Posterior vena cava (tissue), 2 donors: ENCODE measurements around the gene RBM28. TPM values are rescaled to one million over a fixed set of nuclear protein-coding genes. Genes with fewer than 3 reads are reported as not detected.
"Not testable (repeated sequence)": the region's sequence is repeated elsewhere in the genome, so short reads cannot be mapped to it uniquely, and the experiment has no call there.

Experiments
- DNase-seq: peaks from one replicate; pipeline ENCODE4 v3.0.0-alpha.2; 2020; ENCODE audit warnings: low spot score
- intact Hi-C, 2 donors: fragments of 100-400 bp; cut with DNase I; formaldehyde crosslinking; loops; one replicate each; pipeline versions ENCODE4 v1.14.1 to v1.14.2; 2022 to 2023
- total RNA-seq, 2 donors: library from RNA; stranded (reverse); fragmentation: NEBNext Ultra II Directional; extraction: Animal tissue kit (Norgen Biotek cat#: 25700); gene quantifications; one replicate each; pipeline ENCODE4 v1.2.1, GENCODE V29; 2021
- donor health status: DM: yes; HTN: yes; CAD: no.
- donor health status: DM: yes; HTN: yes; CAD: no.

RBM28 gene
- total RNA-seq, 2 donors from 2014 or later: 32.9 to 33.9 TPM

DNA sequence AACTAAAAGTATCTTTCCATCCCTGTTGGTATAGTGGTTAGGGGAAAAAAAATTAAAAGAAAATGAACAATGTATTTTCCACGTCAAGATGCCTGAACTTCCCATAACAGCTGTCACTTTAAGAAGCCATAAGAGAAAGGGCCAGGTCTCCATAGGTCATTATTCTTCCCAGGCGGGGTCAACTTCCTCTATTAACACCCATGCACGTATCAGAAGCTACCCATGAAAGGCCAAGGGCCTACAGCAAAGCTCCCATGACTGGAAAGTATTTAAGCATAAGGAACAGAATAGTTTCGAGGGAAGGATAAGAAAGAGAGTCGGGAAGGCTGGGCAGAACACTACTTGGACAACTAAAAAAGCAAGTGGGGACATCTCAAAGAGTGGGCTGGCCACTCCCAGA, 40.1 kb downstream of the RBM28 start:
- no peak for DNase-seq
- intact Hi-C loops: no loop called here

- intact Hi-C loops: no loop called here
- no peak for DNase-seq
These were observed 40.6 kb downstream of the RBM28 start for GRCh38 chr7:128303133-128303532.

- intact Hi-C loops: no loop called here
- DNase-seq: no peak
These were observed 41.6 kb downstream of the RBM28 start for GRCh38 chr7:128302139-128302538.

- intact Hi-C loops: no loop called here
- DNase-seq: no peak
These were observed 44.5 kb downstream of the RBM28 start for GRCh38 chr7:128299109-128299607.

GRCh38 chr7:128298004-128298403, 45.7 kb downstream of the RBM28 start:
- intact Hi-C loops: not testable (repeated sequence)

GRCh38 chr7:128287556-128287955, 56.2 kb downstream of the RBM28 start:
- intact Hi-C loops: no loop called here

More at GRCh38 chr7:128298004-128298403, 45.7 kb downstream of the RBM28 start:
- not testable (repeated sequence) for DNase-seq

DNA sequence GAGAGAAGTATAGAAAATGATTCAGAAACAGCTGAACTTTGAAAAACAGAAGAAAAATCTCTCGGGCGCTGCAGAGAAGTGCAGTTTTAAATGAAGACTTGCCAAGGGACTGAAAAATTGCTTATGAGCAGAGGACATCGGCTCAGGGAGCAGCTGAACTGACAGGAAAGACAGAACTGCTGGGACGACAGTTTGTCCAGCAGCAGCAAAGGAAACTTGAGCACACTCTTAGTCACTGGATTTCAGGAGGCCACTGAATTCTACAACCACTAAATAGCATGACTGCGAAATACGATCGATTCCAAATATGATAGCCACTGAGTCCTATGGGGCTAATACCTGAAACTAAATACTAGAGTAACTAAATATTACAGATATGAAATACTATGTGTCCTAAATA, 59.6 kb downstream of the RBM28 start:
- intact Hi-C loops: no loop called here
- DNase-seq: no peak

More at GRCh38 chr7:128287556-128287955, 56.2 kb downstream of the RBM28 start:
- DNase-seq: no peak

- intact Hi-C loops: no loop called here
- peak; percentile 58 for DNase-seq
These were observed 61.9 kb downstream of the RBM28 start for GRCh38 chr7:128281605-128282380.

DNA sequence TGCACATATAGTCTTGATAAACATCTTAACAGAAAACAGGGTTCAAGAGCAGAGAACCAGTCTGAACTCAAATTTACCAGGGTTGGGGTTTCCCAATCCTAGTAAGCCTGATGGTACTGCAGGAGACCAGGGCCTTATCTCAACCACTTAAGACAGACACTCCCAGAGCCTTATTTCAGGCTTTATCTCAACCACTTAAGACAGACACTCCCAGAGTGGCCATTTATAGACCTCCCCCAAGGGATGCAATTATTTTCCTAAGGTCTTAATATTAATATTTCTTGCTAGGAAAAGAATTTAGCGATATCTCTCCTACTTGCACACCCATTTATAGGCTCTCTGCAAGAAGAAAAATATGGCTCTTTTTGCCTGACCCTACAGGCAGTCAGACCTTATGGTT, 63.3 kb downstream of the RBM28 start:
- DNase-seq, intact Hi-C loops: not testable (repeated sequence)

GRCh38 chr7:128279124-128279713, 64.5 kb downstream of the RBM28 start:
- DNase-seq: no peak
- intact Hi-C loops: no loop called here

GRCh38 chr7:128278366-128278765, 65.3 kb downstream of the RBM28 start:
- intact Hi-C loops: no loop called here

DNA sequence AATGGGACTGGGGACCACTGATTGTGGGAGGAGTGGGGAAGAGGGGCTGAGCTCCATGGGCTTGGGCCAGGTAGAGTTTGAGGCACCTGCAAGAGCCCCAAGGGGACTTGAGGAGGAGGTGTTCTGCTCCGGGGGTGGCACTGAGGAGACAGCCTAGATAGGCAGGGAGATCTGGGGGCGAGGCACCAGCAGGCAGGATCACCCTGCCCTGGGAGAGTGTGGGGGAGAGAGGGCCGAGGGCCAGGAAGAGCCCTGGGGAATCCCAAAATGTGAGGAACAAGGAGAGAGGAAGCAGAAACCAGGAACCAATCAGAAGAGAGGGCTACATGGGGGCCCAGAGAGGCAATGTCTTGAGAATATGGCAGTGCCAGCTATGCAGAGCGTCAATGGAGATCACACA, 68.0 kb downstream of the RBM28 start:
- intact Hi-C loops: no loop called here
- peak; percentile 62 for DNase-seq

More at GRCh38 chr7:128278366-128278765, 65.3 kb downstream of the RBM28 start:
- DNase-seq: no peak

- no peak for DNase-seq
- intact Hi-C loops: no loop called here
These were observed 68.7 kb downstream of the RBM28 start for GRCh38 chr7:128274884-128275603.

GRCh38 chr7:128274246-128274883, 69.3 kb downstream of the RBM28 start:
- peak; percentile 42 for DNase-seq
- intact Hi-C loops: no loop called here

- DNase-seq: peak; percentile 40
- intact Hi-C loops: no loop called here
These were observed 71.7 kb downstream of the RBM28 start for GRCh38 chr7:128271942-128272481.

GRCh38 chr7:128271471-128271941, 72.2 kb downstream of the RBM28 start:
- intact Hi-C loops: no loop called here
- DNase-seq: peak; percentile 69

- intact Hi-C loops: no loop called here
- peak; percentile 78 for DNase-seq
These were observed 72.9 kb downstream of the RBM28 start for GRCh38 chr7:128270826-128271272.

GRCh38 chr7:128268233-128268632, 75.5 kb downstream of the RBM28 start:
- intact Hi-C loops: no loop called here
- DNase-seq: peak; percentile 31

GRCh38 chr7:128267595-128267924, 76.1 kb downstream of the RBM28 start:
- DNase-seq: no peak
- intact Hi-C loops: no loop called here
